Large intestine (tissue), 3 donors: ENCODE results near the gene IL17RE. TPM values are rescaled to one million over a fixed set of nuclear protein-coding genes. Genes with fewer than 3 reads are reported as not detected.
"Not testable (repeated sequence)": the region's sequence is repeated elsewhere in the genome, so short reads cannot be mapped to it uniquely, and the experiment has no call there.

ENCODE experiments used
- DNase-seq, 2 donors: peaks; one replicate each; pipeline versions ENCODE4 v3.0.0 to v3.0.0-alpha.2; 2013
- H3K27ac ChIP-seq: one replicate; pipeline ENCODE4 v1.5.1; 2013; ENCODE audit warnings: low read length
- H3K27me3 ChIP-seq: 2 replicates; pipeline ENCODE4 v1.6.1; 2013; ENCODE audit warnings: low read length; ENCODE audit not compliant: control insufficient read depth, insufficient read depth
- H3K36me3 ChIP-seq: 2 replicates; pipeline ENCODE4 v1.6.1; 2013; ENCODE audit warnings: low read length; ENCODE audit not compliant: control insufficient read depth, insufficient read depth
- H3K4me1 ChIP-seq: one replicate; pipeline ENCODE4 v1.6.1; 2013; ENCODE audit warnings: low read length; ENCODE audit not compliant: control insufficient read depth, insufficient read depth
- H3K4me3 ChIP-seq: one replicate; pipeline ENCODE4 v1.5.1; 2013; ENCODE audit warnings: low read length
- H3K9me3 ChIP-seq: one replicate; pipeline ENCODE4 v1.6.1; 2013; ENCODE audit warnings: mild to moderate bottlenecking, low read depth, low read length, moderate library complexity; ENCODE audit not compliant: control insufficient read depth
- WGBS: methylation state at CpG from one replicate; pipeline ENCODE4 v1.1.5; 2013; ENCODE audit warnings: low lambda C conversion rate; ENCODE audit not compliant: insufficient coverage; 5-methylcytosine and 5-hydroxymethylcytosine counted together
- polyA plus RNA-seq: library from polyadenylated mRNA; unstranded; fragments of 120-200 nt; gene quantifications from one replicate; pipeline ENCODE4 v1.2.1, GENCODE V29; 2013

IL17RE gene
- polyA plus RNA-seq, 1 donor, result 60.9 TPM

GRCh38 chr3:9891072-9891622, 11.5 kb upstream of the IL17RE start:
- WGBS, result 10% methylated on average over 4 of the region's 12 CpGs
- peak overlapping the region; percentile 86 for H3K27ac ChIP-seq
- DNase-seq, result no peak
- no peaks in the 10 kb centered on the region for H3K27me3 ChIP-seq
- H3K4me3 ChIP-seq, result peak overlapping the region; percentile 95
- H3K4me1 ChIP-seq, result peaks cover 1% of the 10 kb centered on the region
- peaks cover 4% of the 10 kb centered on the region for H3K9me3 ChIP-seq
- H3K36me3 ChIP-seq, result peaks cover 15% of the 10 kb centered on the region

DNA sequence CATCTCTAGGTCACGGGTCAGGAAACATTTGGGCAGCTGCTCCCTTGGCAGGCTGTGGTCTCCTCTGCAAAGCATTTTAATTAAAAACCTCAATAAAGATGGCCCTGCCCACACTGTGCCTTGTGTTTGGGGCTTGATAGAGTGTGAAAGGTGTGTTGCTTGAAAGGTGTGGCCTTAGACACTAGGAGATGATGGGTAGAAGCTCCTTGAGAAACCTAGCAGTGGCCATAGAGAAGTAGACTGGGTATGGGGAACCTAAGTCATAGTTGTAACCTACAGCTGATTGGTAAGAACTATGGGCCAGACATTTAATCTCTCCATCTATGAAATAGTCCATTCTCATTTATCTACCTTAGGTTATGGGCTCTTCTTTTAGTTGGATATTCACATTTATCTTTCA, 8.9 kb upstream of the IL17RE start:
- DNase-seq, result no peak
- Histone ChIP-seq H3K36me3 (peaks cover 15% of the 10 kb centered on the region), H3K9me3 (peaks cover 4% of the 10 kb centered on the region), H3K27ac (no peak overlapping the region), H3K4me3 (no peak overlapping the region), H3K4me1 (peaks cover 25% of the 10 kb centered on the region), H3K27me3 (no peaks in the 10 kb centered on the region)
- WGBS, result no CpG with 5 or more reads among the region's 1 CpG

GRCh38 chr3:9895715-9896114, 6.9 kb upstream of the IL17RE start:
- Histone ChIP-seq H3K4me1 (peaks cover 40% of the 10 kb centered on the region), H3K36me3 (peaks cover 15% of the 10 kb centered on the region)
- 100% methylated on average over 1 of the region's 3 CpGs for WGBS
- not testable (repeated sequence) for H3K27ac ChIP-seq, H3K4me3 ChIP-seq, DNase-seq, H3K9me3 ChIP-seq, H3K27me3 ChIP-seq

GRCh38 chr3:9896755-9897407, 5.8 kb upstream of the IL17RE start:
- H3K9me3 ChIP-seq, H3K4me3 ChIP-seq, H3K27me3 ChIP-seq: not testable (repeated sequence)
- peak overlapping the region; percentile 93 for H3K27ac ChIP-seq
- peaks cover 15% of the 10 kb centered on the region for H3K36me3 ChIP-seq
- DNase-seq, result peak in 1 of 2 donors; percentile 71
- peaks cover 48% of the 10 kb centered on the region for H3K4me1 ChIP-seq
- WGBS, result 71% methylated on average over 1 of the region's 10 CpGs

DNA sequence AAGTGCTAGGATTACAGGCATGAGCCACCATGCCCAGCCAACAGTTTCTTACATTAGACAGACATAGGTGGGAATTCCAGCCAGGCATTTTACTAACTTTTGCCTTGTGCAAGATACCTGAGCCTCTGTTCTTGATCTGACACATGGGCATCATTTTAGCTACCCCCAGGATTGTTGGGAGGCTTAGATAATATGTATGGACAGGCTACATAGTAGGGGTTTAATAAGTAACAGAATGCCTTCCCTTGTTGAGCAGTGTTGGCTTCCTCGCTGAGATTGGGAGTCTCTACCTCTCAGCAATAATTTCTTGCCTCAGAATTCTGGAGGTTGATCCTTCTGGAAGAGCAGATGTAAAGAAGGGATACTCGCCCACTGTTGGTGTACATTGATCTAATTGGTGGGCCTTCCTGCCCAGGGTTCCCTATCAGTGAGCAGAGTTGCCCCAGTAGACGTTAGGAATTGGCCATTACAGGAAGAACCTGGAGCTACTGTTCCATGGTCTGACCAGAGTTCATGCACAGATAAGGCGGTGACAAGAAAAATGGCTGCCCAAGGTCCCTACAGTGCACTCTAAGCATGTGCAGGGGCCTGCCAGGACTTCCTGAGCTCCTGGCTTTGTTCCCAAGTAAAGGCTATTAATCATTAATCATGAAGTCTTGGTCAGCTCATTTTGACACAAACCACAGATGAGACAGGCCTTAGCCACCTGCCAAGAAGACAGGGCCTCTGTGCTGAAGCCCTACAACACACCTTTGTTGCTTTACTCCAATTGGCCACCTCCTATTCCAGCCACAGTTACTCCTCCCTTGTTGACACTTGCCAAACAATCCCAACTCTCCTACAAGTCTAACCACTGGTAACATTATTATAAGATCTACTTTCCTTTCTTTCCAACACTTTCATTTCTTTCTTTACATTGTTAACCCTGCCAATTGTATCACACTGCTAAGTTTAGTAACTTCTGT, 5.0 kb upstream of the IL17RE start:
- H3K36me3 ChIP-seq, result peaks cover 11% of the 10 kb centered on the region
- DNase-seq, result peak; percentile 95 to 99
- H3K9me3 ChIP-seq, result peaks cover 4% of the 10 kb centered on the region
- peak overlapping the region; percentile 93 for H3K27ac ChIP-seq
- WGBS, result 50% methylated on average over 1 of the region's 4 CpGs
- H3K27me3 ChIP-seq, result no peaks in the 10 kb centered on the region
- peaks cover 56% of the 10 kb centered on the region for H3K4me1 ChIP-seq
- H3K4me3 ChIP-seq, result no peak overlapping the region

DNA sequence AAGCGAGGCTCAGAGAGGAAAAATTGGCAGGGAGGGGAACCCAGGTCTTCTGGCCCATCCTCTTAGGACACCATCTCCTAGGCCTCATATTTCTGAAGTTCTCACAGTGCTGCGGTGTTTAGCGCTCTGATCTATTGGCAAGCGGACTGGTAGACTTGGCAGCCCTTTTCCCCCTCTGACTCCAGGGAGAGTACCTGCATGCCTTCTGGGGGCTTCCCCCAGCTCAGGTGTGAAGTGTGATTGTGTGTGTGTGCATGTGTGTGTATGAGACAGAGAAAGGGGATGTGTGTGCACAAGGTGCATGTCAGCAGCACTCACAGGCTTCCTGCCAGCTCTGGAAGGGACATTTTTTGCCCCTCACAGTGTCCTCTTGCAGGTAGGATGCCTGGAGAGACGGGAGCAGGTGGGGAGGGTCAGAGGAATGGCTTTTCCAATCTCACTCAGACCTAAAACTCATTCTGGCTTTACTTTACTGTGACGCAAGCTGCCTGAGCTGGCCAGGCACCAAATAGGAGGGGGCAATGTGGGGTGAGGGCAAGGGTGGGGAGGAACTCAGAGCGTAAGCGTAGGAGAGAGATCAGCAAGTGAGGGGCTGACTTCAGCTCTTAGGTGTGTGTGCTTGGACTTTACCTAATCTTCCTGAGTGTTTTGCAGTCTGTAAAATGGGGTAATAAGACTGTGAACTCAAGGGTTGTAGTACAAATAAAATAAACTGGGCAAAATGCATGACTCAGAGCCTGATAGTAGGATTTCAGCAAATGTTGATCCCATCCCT, 4.0 kb upstream of the IL17RE start:
- peak in 1 of 2 donors; percentile 68 for DNase-seq
- H3K9me3 ChIP-seq, result peaks cover 4% of the 10 kb centered on the region
- peaks cover 56% of the 10 kb centered on the region for H3K4me1 ChIP-seq

GRCh38 chr3:9899289-9899791, 3.3 kb upstream of the IL17RE start:
- no peaks in the 10 kb centered on the region for H3K36me3 ChIP-seq
- H3K4me3 ChIP-seq, result no peak overlapping the region
- peaks cover 4% of the 10 kb centered on the region for H3K9me3 ChIP-seq
- 71% methylated on average over 2 of the region's 3 CpGs for WGBS
- H3K27me3 ChIP-seq, result no peaks in the 10 kb centered on the region
- DNase-seq, result no peak
- H3K4me1 ChIP-seq, result peaks cover 61% of the 10 kb centered on the region
- H3K27ac ChIP-seq, result peak overlapping the region; percentile 93

More for the DNA sequence above, 4.0 kb upstream of the IL17RE start:
- Histone ChIP-seq H3K27me3 (no peaks in the 10 kb centered on the region), H3K4me3 (no peak overlapping the region), H3K27ac (peak overlapping the region; percentile 93), H3K36me3 (peaks cover 2% of the 10 kb centered on the region)
- 40% methylated on average over 1 of the region's 8 CpGs for WGBS

- H3K27ac ChIP-seq, result peak overlapping the region; percentile 91
- not testable (repeated sequence) for H3K36me3 ChIP-seq, H3K9me3 ChIP-seq, H3K4me3 ChIP-seq, H3K27me3 ChIP-seq
- DNase-seq, result peak; percentile 87 to 94
- no CpG with 5 or more reads among the region's 6 CpGs for WGBS
- peaks cover 62% of the 10 kb centered on the region for H3K4me1 ChIP-seq
These were observed 1.7 kb upstream of the IL17RE start for GRCh38 chr3:9900965-9901415.

- WGBS, result no CpG with 5 or more reads among the region's 5 CpGs
- Histone ChIP-seq H3K4me1 (peaks cover 53% of the 10 kb centered on the region), H3K36me3 (peaks cover 9% of the 10 kb centered on the region), H3K4me3 (no peak overlapping the region), H3K9me3 (peaks cover 4% of the 10 kb centered on the region), H3K27ac (peak overlapping the region; percentile 91), H3K27me3 (no peaks in the 10 kb centered on the region)
- no peak for DNase-seq
These were observed 681 bp upstream of the IL17RE start for GRCh38 chr3:9901967-9902366.
